H9 (cell line): Measurements from ENCODE around the gene AKR1E2. TPM values are rescaled to one million over a fixed set of nuclear protein-coding genes. Genes with fewer than 3 reads are reported as not detected.

Experiments
- DNase-seq: peaks from one replicate; pipeline ENCODE4 v3.0.0-alpha.2; 2017
- H2AFZ ChIP-seq: one replicate; pipeline ENCODE4 v1.6.1; 2013; ENCODE audit warnings: mild to moderate bottlenecking, low read length, control low read depth, moderate library complexity
- H2AK5ac ChIP-seq: 2 replicates; pipeline ENCODE4 v1.6.1; 2013; ENCODE audit warnings: low read length, control low read depth, mixed read lengths; ENCODE audit not compliant: insufficient read length
- H2BK120ac ChIP-seq: one replicate; pipeline ENCODE4 v1.6.1; 2013; ENCODE audit warnings: low read depth, mild to moderate bottlenecking, low read length, control low read depth, inconsistent platforms; ENCODE audit not compliant: poor library complexity, severe bottlenecking
- H2BK12ac ChIP-seq: 2 replicates; pipeline ENCODE4 v1.6.1; 2013; ENCODE audit warnings: low read length, control low read depth, mixed read lengths, low read depth; ENCODE audit not compliant: insufficient read length
- H2BK15ac ChIP-seq: 2 replicates; pipeline ENCODE4 v1.6.1; 2013; ENCODE audit warnings: low read depth, low read length, control low read depth
- H2BK20ac ChIP-seq: one replicate; pipeline ENCODE4 v1.6.1; 2013; ENCODE audit warnings: low read depth, mild to moderate bottlenecking, low read length, control low read depth, inconsistent platforms; ENCODE audit not compliant: poor library complexity, severe bottlenecking
- H2BK5ac ChIP-seq: 2 replicates; pipeline ENCODE4 v1.6.1; 2013; ENCODE audit warnings: low read length, control low read depth, mixed read lengths; ENCODE audit not compliant: insufficient read length
- H3K14ac ChIP-seq: 2 replicates; pipeline ENCODE4 v1.6.1; 2013; ENCODE audit warnings: low read length, control low read depth; ENCODE audit not compliant: insufficient read depth
- H3K18ac ChIP-seq: 2 replicates; pipeline ENCODE4 v1.6.1; 2013; ENCODE audit warnings: low read depth, mild to moderate bottlenecking, mixed read lengths, low read length, control low read depth; ENCODE audit not compliant: insufficient read length
- H3K23ac ChIP-seq: 2 replicates; pipeline ENCODE4 v1.6.1; 2013; ENCODE audit warnings: low read length, control low read depth, mixed read lengths, low read depth; ENCODE audit not compliant: insufficient read length
- H3K23me2 ChIP-seq: 2 replicates; pipeline ENCODE4 v1.6.1; 2013; ENCODE audit warnings: low read depth, mild to moderate bottlenecking, mixed read lengths, low read length, control low read depth; ENCODE audit not compliant: insufficient read length, poor library complexity, severe bottlenecking
- H3K27ac ChIP-seq: 2 replicates; pipeline ENCODE4 v1.5.1; 2013; ENCODE audit warnings: low read length, control low read depth, mixed read lengths, low read depth; ENCODE audit not compliant: insufficient read length
- H3K27me3 ChIP-seq: 2 replicates; pipeline ENCODE4 v1.6.1; 2013; ENCODE audit warnings: low read length, control low read depth, inconsistent platforms; ENCODE audit not compliant: insufficient read depth
- H3K4ac ChIP-seq: 2 replicates; pipeline ENCODE4 v1.6.1; 2013; ENCODE audit warnings: low read depth, mild to moderate bottlenecking, control low read depth, inconsistent platforms, low read length, moderate library complexity
- H3K4me1 ChIP-seq: 2 replicates; pipeline ENCODE4 v1.6.1; 2013; ENCODE audit warnings: low read length, control low read depth, inconsistent platforms; ENCODE audit not compliant: insufficient read depth
- H3K4me2 ChIP-seq: 2 replicates; pipeline ENCODE4 v1.6.1; 2013; ENCODE audit warnings: low read length, control low read depth, mixed read lengths; ENCODE audit not compliant: insufficient read length, insufficient read depth
- H3K56ac ChIP-seq: 2 replicates; pipeline ENCODE4 v1.6.1; 2013; ENCODE audit warnings: low read depth, mild to moderate bottlenecking, mixed read lengths, low read length, control low read depth; ENCODE audit not compliant: insufficient read length
- H3K79me1 ChIP-seq: 2 replicates; pipeline ENCODE4 v1.6.1; 2013; ENCODE audit warnings: low read depth, mild to moderate bottlenecking, moderate library complexity, low read length, control low read depth, inconsistent platforms; ENCODE audit not compliant: insufficient read depth, poor library complexity, severe bottlenecking
- H3K79me2 ChIP-seq: 2 replicates; pipeline ENCODE4 v1.6.1; 2013; ENCODE audit warnings: low read length, control low read depth, inconsistent platforms; ENCODE audit not compliant: insufficient read depth
- H3K9ac ChIP-seq: 2 replicates; pipeline ENCODE4 v1.6.1; 2013; ENCODE audit warnings: low read length, control low read depth, mixed read lengths; ENCODE audit not compliant: insufficient read length; ENCODE audit errors: extremely low read depth
- H3K9me3 ChIP-seq: one replicate; pipeline ENCODE4 v1.6.1; 2013; ENCODE audit warnings: low read depth, low read length, inconsistent platforms; ENCODE audit not compliant: control insufficient read depth
- H3T11ph ChIP-seq: one replicate; pipeline ENCODE4 v1.6.1; 2013; ENCODE audit warnings: mild to moderate bottlenecking, low read length, control low read depth, inconsistent platforms
- H4K20me1 ChIP-seq: one replicate; pipeline ENCODE4 v1.6.1; 2013; ENCODE audit not compliant: control insufficient read depth, insufficient read length, insufficient read depth
- H4K5ac ChIP-seq: 2 replicates; pipeline ENCODE4 v1.6.1; 2013; ENCODE audit warnings: low read depth, mild to moderate bottlenecking, mixed read lengths, low read length, control low read depth; ENCODE audit not compliant: insufficient read length
- H4K8ac ChIP-seq: replicated peaks from 2 replicates; pipeline ENCODE4 v1.6.1; 2013; ENCODE audit warnings: low read length, control low read depth, mixed read lengths, low read depth; ENCODE audit not compliant: insufficient read length
- H4K91ac ChIP-seq: 2 replicates; pipeline ENCODE4 v1.6.1; 2013; ENCODE audit warnings: low read depth, mild to moderate bottlenecking, moderate library complexity, mixed read lengths, low read length, control low read depth; ENCODE audit not compliant: insufficient read length
- H3K27ac Mint-ChIP-seq, 3 experiments: 2 replicates in 2 of 3; 3 replicates in 1 of 3; pipeline ENCODE4 v1.8.0; 2020 to 2021; ENCODE audit warnings: mixed read lengths in 3 of 3, mild to moderate bottlenecking in 1 of 3, moderate library complexity in 1 of 3
- H3K27me3 Mint-ChIP-seq: 2 replicates; pipeline ENCODE4 v1.8.0; 2021; ENCODE audit warnings: low read depth, mild to moderate bottlenecking, moderate library complexity, mixed read lengths
- H3K36me3 Mint-ChIP-seq, 3 experiments: 2 replicates in 2 of 3; 3 replicates in 1 of 3; pipeline ENCODE4 v1.8.0; 2020 to 2021; ENCODE audit warnings: low read depth in 3 of 3, mixed read lengths in 3 of 3; ENCODE audit not compliant: insufficient read depth in 1 of 3
- H3K4me1 Mint-ChIP-seq, 2 experiments: 2 replicates each; pipeline ENCODE4 v1.8.0; 2020; ENCODE audit warnings: mixed read lengths in 2 of 2
- H3K4me3 Mint-ChIP-seq, 2 experiments: 2 replicates in 1 of 2; 3 replicates in 1 of 2; pipeline ENCODE4 v1.8.0; 2020 to 2021; ENCODE audit warnings: mild to moderate bottlenecking in 2 of 2, mixed read lengths in 2 of 2, moderate library complexity in 1 of 2
- H3K9me3 Mint-ChIP-seq, 2 experiments: 2 replicates in 1 of 2; 3 replicates in 1 of 2; pipeline ENCODE4 v1.8.0; 2020; ENCODE audit warnings: mild to moderate bottlenecking in 2 of 2, mixed read lengths in 2 of 2, moderate library complexity in 1 of 2
- CTCF ChIP-seq: fragments of 200-600 bp; sonication (generic); conservative IDR thresholded peaks from 3 replicates; pipeline ENCODE4 v1.8.0; 2021; ENCODE audit warnings: antibody characterized with exemption, mild to moderate bottlenecking
- WGBS: extraction: QIAGEN DNeasy Blood & Tissue Kit; methylation state at CpG from one replicate; pipeline ENCODE4 v1.1.7; 2013; ENCODE audit warnings: missing lambda C conversion rate, low lambda C conversion rate, mixed read lengths; ENCODE audit not compliant: insufficient read length; ENCODE audit errors: extremely low coverage; 5-methylcytosine and 5-hydroxymethylcytosine counted together
- total RNA-seq: library from RNA; stranded (reverse); gene quantifications from 2 replicates; pipeline ENCODE4 v1.2.1, GENCODE V29; 2021

Gene AKR1E2
- total RNA-seq, 1 experiment from 2014 or later: 2.2 TPM

- H2AFZ ChIP-seq: no peak overlapping the region
- no peaks in the 10 kb centered on the region for H3K23me2 ChIP-seq
Observed at GRCh38 chr10:4834898-4835405, 8.9 kb downstream of the AKR1E2 start.

More at GRCh38 chr10:4834898-4835405, 8.9 kb downstream of the AKR1E2 start:
- H3K79me1 ChIP-seq: no peaks in the 10 kb centered on the region
- no peaks in the 10 kb centered on the region for H3K9me3 ChIP-seq
- H2BK120ac ChIP-seq: no peak overlapping the region
- H3K4ac ChIP-seq: no peak overlapping the region
- H3K9ac ChIP-seq: no peak overlapping the region
- no peak overlapping the region; a peak in 1 of 7 replicates for H3K27ac Mint-ChIP-seq
- H3T11ph ChIP-seq: no peak overlapping the region
- H3K27ac ChIP-seq: no peak overlapping the region
- H3K4me1 ChIP-seq: no peaks in the 10 kb centered on the region
- H4K20me1 ChIP-seq: no peaks in the 10 kb centered on the region
- no peak overlapping the region for H4K5ac ChIP-seq
- no CpG with 5 or more reads among the region's 4 CpGs for WGBS
- H2BK15ac ChIP-seq: no peak overlapping the region
- H3K4me3 Mint-ChIP-seq: no peak overlapping the region
- no peak overlapping the region for H2BK20ac ChIP-seq
- no peak overlapping the region for H3K23ac ChIP-seq
- H3K27me3 ChIP-seq: no peaks in the 10 kb centered on the region
- no peak overlapping the region for H2BK12ac ChIP-seq
- H3K79me2 ChIP-seq: no peaks in the 10 kb centered on the region
- no peak overlapping the region for H3K4me2 ChIP-seq
- TF ChIP-seq CTCF: no peak
- H3K18ac ChIP-seq: no peak overlapping the region
- H3K56ac ChIP-seq: no peak overlapping the region
- H3K4me1 Mint-ChIP-seq: no peaks in the 10 kb centered on the region
- H3K27me3 Mint-ChIP-seq: peaks cover 2% of the 10 kb centered on the region
- peaks cover 3 to 14% (median 5%) of the 10 kb centered on the region in 3 experiments; a peak in 5 of 7 replicates for H3K36me3 Mint-ChIP-seq
- H3K9me3 Mint-ChIP-seq: peaks cover 3 to 46% of the 10 kb centered on the region in 2 experiments; a peak in 3 of 5 replicates
- no peak overlapping the region for H2AK5ac ChIP-seq
- H2BK5ac ChIP-seq: no peak overlapping the region
- H3K14ac ChIP-seq: no peak overlapping the region
- no peak for DNase-seq
- H4K8ac ChIP-seq: no peak overlapping the region
- H4K91ac ChIP-seq: no peak overlapping the region
